SK-N-SH treated with all-trans-retinoic acid at 6 μM for 48 hours (cell line): Measurements from ENCODE around the gene RNPS1.

Experiments used
- ATAC-seq: fragments of 200-7000 bp; cut with Tn5 transposase; 3 replicates; pipeline ENCODE4 v1.9.1; 2020; ENCODE audit warnings: mild to moderate bottlenecking, moderate library complexity
- ARNTL ChIP-seq: fragments of 450-650 bp; formaldehyde crosslinking; IDR thresholded peaks from 2 replicates; pipeline ENCODE4 v1.5.0; 2020; ENCODE audit warnings: low read depth, mild to moderate bottlenecking, moderate library complexity, borderline replicate concordance
- BACH2 ChIP-seq: fragments of 250-450 bp; sonication (Bioruptor Pico); IDR thresholded peaks from 2 replicates; pipeline ENCODE4 v1.9.0; 2021; ENCODE audit warnings: mild to moderate bottlenecking, borderline replicate concordance
- CREB5 ChIP-seq: fragments of 250-450 bp; sonication (Bioruptor Pico); IDR thresholded peaks from 2 replicates; pipeline ENCODE4 v1.5.1; 2020; ENCODE audit warnings: low read depth, mild to moderate bottlenecking, moderate library complexity
- CSDC2 ChIP-seq: fragments of 250-450 bp; sonication (Bioruptor Pico); IDR thresholded peaks from 2 replicates; pipeline ENCODE4 v1.5.0; 2020; ENCODE audit warnings: mild to moderate bottlenecking, moderate library complexity
- GLIS3 ChIP-seq: fragments of 250-450 bp; sonication (Bioruptor Pico); IDR thresholded peaks from 2 replicates; pipeline ENCODE4 v1.5.0; 2020; ENCODE audit warnings: mild to moderate bottlenecking, moderate library complexity
- ISL1 ChIP-seq: fragments of 250-450 bp; sonication (Bioruptor Pico); IDR thresholded peaks from 2 replicates; pipeline ENCODE4 v2.1.2; 2022; ENCODE audit warnings: mild to moderate bottlenecking, moderate library complexity
- OSR1 ChIP-seq: fragments of 250-450 bp; sonication (Bioruptor Pico); IDR thresholded peaks from 2 replicates; pipeline ENCODE4 v1.8.0; 2022; ENCODE audit warnings: moderate library complexity, mild to moderate bottlenecking, inconsistent platforms
- PATZ1 ChIP-seq: fragments of 250-450 bp; sonication (Bioruptor Pico); IDR thresholded peaks from 2 replicates; pipeline ENCODE4 v1.8.0; 2020; ENCODE audit warnings: mild to moderate bottlenecking, moderate library complexity, borderline replicate concordance
- POU6F1 ChIP-seq: fragments of 250-450 bp; sonication (Bioruptor Pico); IDR thresholded peaks from 2 replicates; pipeline ENCODE4 v1.8.0; 2021; ENCODE audit warnings: low read depth, mild to moderate bottlenecking, moderate library complexity, borderline replicate concordance
- RARB ChIP-seq: fragments of 250-450 bp; sonication (Bioruptor Pico); IDR thresholded peaks from 2 replicates; pipeline ENCODE4 v1.8.0; 2021; ENCODE audit warnings: mild to moderate bottlenecking, moderate library complexity
- SNAI2 ChIP-seq: fragments of 250-450 bp; sonication (Bioruptor Pico); IDR thresholded peaks from 2 replicates; pipeline ENCODE4 v1.5.0; 2020; ENCODE audit warnings: mild to moderate bottlenecking, moderate library complexity
- TCF4 ChIP-seq: fragments of 250-450 bp; sonication (Bioruptor Pico); IDR thresholded peaks from 2 replicates; pipeline ENCODE4 v1.8.0; 2021; ENCODE audit warnings: mild to moderate bottlenecking, moderate library complexity, borderline replicate concordance
- ZC3H10 ChIP-seq: fragments of 250-450 bp; sonication (Bioruptor Pico); IDR thresholded peaks from 2 replicates; pipeline ENCODE4 v1.5.1; 2021; ENCODE audit warnings: mild to moderate bottlenecking, moderate library complexity
- ZFP3 ChIP-seq: fragments of 250-450 bp; sonication (Bioruptor Pico); IDR thresholded peaks from 2 replicates; pipeline ENCODE4 v1.5.0; 2020; ENCODE audit warnings: mild to moderate bottlenecking, moderate library complexity
- ZFP30 ChIP-seq: fragments of 450-650 bp; formaldehyde crosslinking; IDR thresholded peaks from 2 replicates; pipeline ENCODE4 v1.5.0; 2022; ENCODE audit warnings: mild to moderate bottlenecking, moderate library complexity
- ZNF565 ChIP-seq: fragments of 450-650 bp; formaldehyde crosslinking; conservative IDR thresholded peaks from 2 replicates; pipeline ENCODE4 v1.5.0; 2020; ENCODE audit warnings: low read depth, mild to moderate bottlenecking, moderate library complexity
- ZNF70 ChIP-seq: fragments of 450-650 bp; formaldehyde crosslinking; IDR thresholded peaks from 2 replicates; pipeline ENCODE4 v1.5.0; 2020; ENCODE audit warnings: mild to moderate bottlenecking, moderate library complexity
- ZNF8 ChIP-seq: fragments of 450-650 bp; formaldehyde crosslinking; IDR thresholded peaks from 2 replicates; pipeline ENCODE4 v1.5.0; 2020; ENCODE audit warnings: mild to moderate bottlenecking, moderate library complexity

The RNPS1 gene

GRCh38 chr16:2205967-2206313, 62.0 kb downstream of the RNPS1 start:
- ATAC-seq, result peak; percentile 49
- TF ChIP-seq BACH2 (no peak), RARB (CRISPR knock-in tag) (no peak), ZFP30 (CRISPR knock-in tag) (no peak), CREB5 (CRISPR knock-in tag) (no peak), POU6F1 (no peak), ARNTL (no peak), OSR1 (CRISPR knock-in tag) (no peak)

- TF ChIP-seq PATZ1 (CRISPR knock-in tag) (0 out of 2 replicates have a peak, but pooled peaks have one; percentile 37), OSR1 (CRISPR knock-in tag) (no peak), ARNTL (no peak)
These were observed 62.6 kb downstream of the RNPS1 start, which contains the start of gene MLST8 for GRCh38 chr16:2205104-2205966. Gene MLST8, plus strand, starts transcription at chr16:2205454. Its CDS starts 632 bp downstream, at chr16:2206086.

GRCh38 chr16:2204416-2205103, 63.4 kb downstream of the RNPS1 start:
- no peak for TF ChIP-seq ZNF8
- no peak for TF ChIP-seq OSR1 (CRISPR knock-in tag)
- TF ChIP-seq BACH2, result no peak
- TF ChIP-seq POU6F1, result no peak
- no peak for TF ChIP-seq CSDC2 (CRISPR knock-in tag)
- TF ChIP-seq ISL1 (CRISPR knock-in tag), result no peak
- TF ChIP-seq ZFP3 (CRISPR knock-in tag), result no peak
- no peak for TF ChIP-seq GLIS3 (CRISPR knock-in tag)
- no peak for TF ChIP-seq ZNF70 (CRISPR knock-in tag)
- no peak for TF ChIP-seq PATZ1 (CRISPR knock-in tag)
- TF ChIP-seq ZNF565, result no peak
- no peak for TF ChIP-seq CREB5 (CRISPR knock-in tag)
- no peak for TF ChIP-seq RARB (CRISPR knock-in tag)
- TF ChIP-seq SNAI2 (CRISPR knock-in tag), result no peak
- no peak for TF ChIP-seq ZC3H10 (CRISPR knock-in tag)
- no peak for TF ChIP-seq TCF4 (CRISPR knock-in tag)
- no peak for ATAC-seq

More at GRCh38 chr16:2205104-2205966, 62.6 kb downstream of the RNPS1 start, which contains the start of gene MLST8:
- ATAC-seq, result peak; percentile 75
